HG03045 (cell line): ENCODE data around the gene CDC6.

Experiments used
- ATAC-seq: cut with Tn5 transposase; IDR thresholded peaks from one replicate; pipeline ENCODE4 v1.9.1; 2021; ENCODE audit warnings: mild to moderate bottlenecking, moderate library complexity; ENCODE audit not compliant: unreplicated experiment

CDC6 gene

DNA sequence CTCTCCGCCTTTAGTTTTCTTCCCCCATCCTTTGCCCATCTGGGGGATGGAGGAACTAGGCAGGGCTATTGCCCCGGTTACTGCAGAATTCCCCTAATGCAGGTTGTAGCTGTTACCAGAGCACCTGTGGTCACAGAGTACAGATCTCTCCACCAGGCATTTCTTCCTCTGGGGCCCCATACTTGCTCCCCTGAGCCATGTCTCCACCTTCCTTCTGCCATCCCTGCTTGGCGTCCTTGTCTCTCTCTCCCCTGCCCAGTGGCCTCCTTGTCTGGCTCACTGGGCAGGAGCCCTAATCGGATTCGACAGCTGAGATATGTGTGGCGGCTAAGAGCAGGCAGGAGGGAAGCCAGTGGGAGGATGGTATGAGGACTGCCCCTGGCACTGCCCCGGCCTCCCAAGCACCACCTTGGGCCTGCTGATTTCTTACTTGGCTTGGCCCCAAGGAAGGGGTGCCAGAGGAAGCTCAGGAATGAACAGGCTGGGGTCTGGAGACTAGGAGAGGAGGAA lies 23.3 kb downstream of the CDC6 start:
- ATAC-seq: no peak

- no peak for ATAC-seq
Measured at GRCh38 chr17:40311575-40311974, 23.9 kb downstream of the CDC6 start.

GRCh38 chr17:40312131-40312731 lies 24.6 kb downstream of the CDC6 start:
- no peak for ATAC-seq

GRCh38 chr17:40312893-40313667 lies 25.4 kb downstream of the CDC6 start:
- no peak for ATAC-seq

DNA sequence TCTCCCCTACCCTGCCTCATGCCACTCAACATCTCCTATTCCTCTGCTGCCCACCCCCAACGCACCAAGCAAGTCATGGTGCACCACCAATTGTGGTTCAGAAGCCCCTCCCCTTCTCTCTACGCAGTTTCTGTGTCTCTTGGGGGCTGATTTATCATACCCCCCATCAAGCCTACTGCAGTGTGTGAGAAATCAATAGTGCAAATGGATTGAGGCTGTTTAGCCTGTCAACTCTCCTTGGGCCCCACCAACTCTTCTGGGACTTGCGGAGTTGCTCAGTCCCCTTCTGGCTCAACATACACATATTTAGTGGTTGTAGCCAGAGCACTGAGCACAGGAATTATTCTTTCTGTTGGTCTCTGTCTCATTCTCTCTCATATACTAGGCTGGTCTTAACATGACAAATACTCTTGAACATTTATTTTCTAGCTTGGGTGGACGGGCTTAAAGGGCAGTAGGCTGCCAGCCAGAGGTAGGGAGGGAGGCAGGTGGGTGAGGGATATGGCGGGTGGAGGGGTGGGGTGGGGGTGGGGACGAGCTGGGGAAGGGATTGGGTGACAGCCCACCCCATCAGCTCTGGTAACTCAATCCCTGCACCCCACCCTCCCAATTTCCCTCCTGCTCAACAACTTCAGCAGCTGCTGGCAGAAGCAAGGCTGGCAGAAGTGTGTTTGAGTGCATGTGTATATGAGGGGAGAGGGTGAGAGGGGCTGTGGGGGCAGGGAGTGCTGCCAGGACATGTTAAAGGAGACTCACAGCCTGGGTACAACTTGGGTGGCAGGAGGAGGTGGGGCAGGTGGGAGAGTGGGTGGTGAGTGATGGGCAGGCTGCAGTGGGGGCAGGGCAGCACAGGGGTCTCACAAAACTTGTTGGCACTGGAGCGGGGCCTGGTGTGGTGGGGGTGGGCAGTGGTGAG lies 26.2 kb downstream of the CDC6 start:
- no peak for ATAC-seq

DNA sequence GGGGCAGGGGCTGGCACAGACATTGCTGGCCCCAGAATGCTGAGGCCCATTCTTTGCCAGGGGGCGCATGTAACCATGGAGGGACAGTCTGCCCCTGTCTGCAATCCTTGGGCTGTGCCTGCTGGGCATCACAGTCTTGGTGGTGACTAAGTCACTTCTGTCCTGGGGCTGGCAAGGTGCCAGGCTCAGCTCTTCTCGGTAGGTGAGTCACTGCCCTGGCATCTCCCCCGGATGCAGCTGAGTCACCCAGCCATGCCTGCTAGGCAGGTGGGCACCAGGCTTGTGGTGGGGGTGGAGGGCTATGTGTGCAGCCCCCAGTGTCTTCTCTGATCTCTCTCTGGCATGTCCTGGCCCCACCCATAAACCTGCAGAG lies 26.9 kb downstream of the CDC6 start:
- ATAC-seq: no peak

DNA sequence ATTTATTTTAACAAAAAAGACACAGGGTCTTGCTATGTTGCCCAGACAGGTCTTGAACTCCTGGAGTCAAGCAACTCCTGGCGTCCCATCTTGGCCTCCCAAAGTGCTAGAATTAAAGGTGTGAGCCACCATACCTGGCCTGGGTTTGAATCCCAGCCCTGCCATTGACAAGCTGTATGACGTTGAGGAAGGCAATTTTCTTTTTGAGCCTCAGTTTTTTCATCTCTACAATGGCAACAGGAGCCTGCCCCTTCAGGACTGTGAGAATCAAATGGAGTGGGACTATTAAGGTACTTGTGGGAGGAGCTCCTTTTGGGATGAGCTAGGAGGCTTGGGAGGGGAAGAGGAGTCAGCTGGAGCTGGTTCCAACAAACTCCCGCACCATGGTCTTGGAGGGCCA lies 27.5 kb downstream of the CDC6 start:
- ATAC-seq: no peak

DNA sequence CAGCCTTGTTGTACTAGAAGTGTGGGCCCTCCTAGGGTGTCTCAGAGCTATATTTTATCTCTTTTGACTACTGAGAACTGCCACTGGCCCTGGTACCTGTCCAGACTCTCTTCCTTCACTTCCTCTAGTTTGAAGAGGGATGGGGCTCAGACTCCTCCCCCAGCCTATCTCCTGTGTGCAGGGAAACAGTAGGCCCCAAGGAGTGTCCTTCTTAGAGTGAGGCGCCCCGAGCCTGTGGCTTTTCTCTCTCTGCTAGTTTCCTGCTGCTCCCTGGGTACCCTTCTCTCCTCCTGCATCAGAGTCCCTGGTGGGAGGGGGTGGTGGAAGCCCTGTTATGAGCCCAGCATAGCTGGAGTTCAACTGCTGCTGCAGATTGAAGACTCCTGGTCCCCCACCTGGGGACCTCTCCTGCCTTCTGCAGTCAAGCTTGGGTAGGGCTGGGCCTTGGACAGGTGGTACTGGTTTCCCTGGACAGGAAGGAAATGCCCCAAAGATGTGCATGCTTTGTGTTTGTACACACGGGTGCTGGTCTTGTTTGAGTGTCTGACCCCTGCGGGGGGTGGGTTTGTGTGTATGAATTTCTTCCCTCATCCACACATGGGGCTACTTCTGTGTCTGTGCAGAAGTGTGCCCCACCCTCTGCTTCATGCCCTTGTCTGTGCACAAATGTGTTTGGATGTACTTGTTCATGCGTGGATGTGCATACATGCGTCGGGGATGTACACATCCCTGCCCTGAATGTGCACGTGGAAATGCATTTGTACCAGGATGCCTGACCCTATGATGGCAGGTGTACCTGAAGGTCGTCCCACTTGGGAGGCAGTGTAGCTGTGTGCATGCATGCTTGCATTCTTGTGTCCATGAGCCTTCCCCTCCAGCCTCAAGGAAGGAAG lies 28.2 kb downstream of the CDC6 start:
- ATAC-seq: no peak

DNA sequence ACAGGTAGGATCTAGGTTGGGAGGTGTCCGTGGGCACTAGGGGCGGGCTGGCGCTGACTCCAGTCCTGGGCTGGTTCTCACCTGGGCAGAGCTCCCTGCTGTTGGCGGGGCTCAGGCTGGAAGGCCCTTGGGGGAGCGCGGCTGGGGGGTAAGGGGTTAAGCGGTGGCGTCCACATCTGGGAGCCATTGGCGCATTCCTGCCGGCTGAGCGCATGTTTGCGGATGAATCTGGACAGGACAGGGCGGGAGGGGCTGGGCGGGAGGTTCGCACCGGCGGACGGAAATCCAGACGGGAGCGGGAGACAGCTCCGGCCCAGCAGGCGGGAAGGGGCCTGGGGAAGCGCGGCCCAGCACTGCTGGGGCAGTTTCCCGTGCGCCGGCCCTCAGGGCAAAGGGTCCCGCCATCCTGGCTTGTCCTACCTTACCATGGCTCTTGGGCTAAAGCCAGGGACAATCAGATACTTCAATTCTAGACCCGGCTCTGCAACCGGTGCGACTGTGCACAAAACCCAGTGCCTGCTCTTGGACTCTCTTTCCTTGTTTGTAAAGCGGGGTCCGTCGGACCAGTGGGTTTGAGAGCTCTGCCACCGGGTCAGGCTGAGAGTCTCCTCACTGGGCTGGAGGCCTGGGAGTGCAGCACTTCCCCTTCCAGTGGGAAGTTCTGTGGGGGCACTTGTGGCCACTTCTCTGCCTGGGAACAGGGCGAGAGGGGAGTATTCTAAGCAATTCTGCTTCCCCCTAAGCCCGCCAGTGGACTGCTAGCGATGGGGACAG lies 29.1 kb downstream of the CDC6 start:
- no peak for ATAC-seq

DNA sequence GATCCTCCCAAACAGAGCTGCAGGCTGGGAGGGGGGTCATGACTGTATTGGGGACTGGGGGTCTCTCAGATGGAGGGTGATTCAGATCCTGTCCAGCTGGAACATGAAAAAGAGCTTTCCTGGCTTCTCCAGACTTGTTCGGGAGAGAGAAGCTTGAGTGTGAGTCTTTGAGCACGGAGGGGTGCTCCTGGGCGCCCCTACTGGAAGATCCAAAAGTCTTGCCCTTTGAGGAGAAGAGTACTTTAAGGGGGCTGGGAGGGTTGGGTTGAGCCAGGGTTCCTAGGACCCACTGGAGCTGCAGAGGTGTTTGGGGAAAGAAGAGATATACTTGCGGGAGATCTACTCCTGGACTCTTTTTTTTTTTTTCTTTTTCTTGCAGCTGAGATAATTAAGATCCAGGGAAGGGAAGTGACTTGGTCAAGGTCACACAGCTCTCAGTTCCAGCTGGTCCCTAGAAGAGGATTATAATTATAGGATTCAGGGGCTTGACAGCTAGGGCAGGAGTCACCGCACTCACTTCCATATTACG lies 29.7 kb downstream of the CDC6 start:
- ATAC-seq: no peak

GRCh38 chr17:40317880-40318829 lies 30.5 kb downstream of the CDC6 start:
- ATAC-seq: peak; percentile 64

GRCh38 chr17:40318830-40319391 lies 31.2 kb downstream of the CDC6 start:
- ATAC-seq: no peak

- no peak for ATAC-seq
Measured at GRCh38 chr17:40319651-40320540, 32.2 kb downstream of the CDC6 start.

- no peak for ATAC-seq
Measured at GRCh38 chr17:40320756-40321523, 33.3 kb downstream of the CDC6 start.

GRCh38 chr17:40321524-40321929 lies 33.8 kb downstream of the CDC6 start:
- ATAC-seq: no peak

GRCh38 chr17:40321961-40322357 lies 34.3 kb downstream of the CDC6 start:
- no peak for ATAC-seq
